ENCODE results near the gene C1QA. TPM values are rescaled to one million over a fixed set of nuclear protein-coding genes. Genes with fewer than 3 reads are reported as not detected.

Gene C1QA
- total and polyA plus RNA-seq, 7 donors = 15.8 to 36.8 (median 29.9) TPM

- Histone ChIP-seq H3K27me3 (ENCODE audit: insufficient read depth in 3 of 3, low read length in 2 of 3) (peaks cover 0 to 49% (median 7%) of the 10 kb centered on the region in 3 donors), H3K9me3 (no peaks in the 10 kb centered on the region), H3K36me3 (ENCODE audit: insufficient read depth in 1 of 2, low read depth in 1 of 2) (no peaks in the 10 kb centered on the region), H3K4me3 (no peak overlapping the region), H3K27ac (no peak overlapping the region), H3K4me1 (no peaks in the 10 kb centered on the region)
- 39 to 44% (median 41%) methylated on average over 12 of the region's 12 CpGs for WGBS, 3 donors
- peak in 1 of 2 donors; percentile 30 for DNase-seq
- intact Hi-C loops (cut with DNase I) = no loop called here
- TF ChIP-seq CTCF (IDR thresholded peaks at IDR 0.05) = no peak
- ATAC-seq = no peak
These were observed 23.5 kb upstream of the C1QA start for GRCh38 chr1:22612671-22613571.

- H3K27ac ChIP-seq = no peak overlapping the region
- no peaks in the 10 kb centered on the region for H3K9me3 ChIP-seq
- 59 to 60% (median 60%) methylated on average over 5 of the region's 5 CpGs for WGBS, 3 donors
- ATAC-seq (no peak), DNase-seq (no peak)
- H3K36me3 ChIP-seq (ENCODE audit: insufficient read depth in 1 of 2, low read depth in 1 of 2) = no peaks in the 10 kb centered on the region
- H3K4me1 ChIP-seq = no peaks in the 10 kb centered on the region
- no peak for TF ChIP-seq CTCF (IDR thresholded peaks at IDR 0.05)
- no peak overlapping the region for H3K4me3 ChIP-seq
- H3K27me3 ChIP-seq (ENCODE audit: insufficient read depth in 3 of 3, low read length in 2 of 3) = peaks cover 0 to 50% (median 12%) of the 10 kb centered on the region in 3 donors
- intact Hi-C loops (cut with DNase I) = no loop called here
These were observed 22.9 kb upstream of the C1QA start for GRCh38 chr1:22613572-22613918.

GRCh38 chr1:22613951-22614350 lies 22.5 kb upstream of the C1QA start:
- no peak overlapping the region for H3K4me3 ChIP-seq
- peaks cover 0 to 53% (median 12%) of the 10 kb centered on the region in 3 donors for H3K27me3 ChIP-seq (ENCODE audit: insufficient read depth in 3 of 3, low read length in 2 of 3)
- no peaks in the 10 kb centered on the region for H3K9me3 ChIP-seq
- intact Hi-C loops (cut with DNase I) = no loop called here
- WGBS, 3 donors = 27 to 42% (median 30%) methylated on average over 12 of the region's 12 CpGs
- H3K36me3 ChIP-seq (ENCODE audit: insufficient read depth in 1 of 2, low read depth in 1 of 2) = no peaks in the 10 kb centered on the region
- no peak for TF ChIP-seq CTCF (IDR thresholded peaks at IDR 0.05)
- no peaks in the 10 kb centered on the region for H3K4me1 ChIP-seq
- peak in 1 of 2 donors; percentile 32 for DNase-seq
- H3K27ac ChIP-seq = no peak overlapping the region
- no peak for ATAC-seq

- Histone ChIP-seq H3K4me1 (no peaks in the 10 kb centered on the region), H3K27me3 (ENCODE audit: insufficient read depth in 3 of 3, low read length in 2 of 3) (peaks cover 1 to 68% (median 14%) of the 10 kb centered on the region in 3 donors), H3K9me3 (no peaks in the 10 kb centered on the region), H3K36me3 (ENCODE audit: insufficient read depth in 1 of 2, low read depth in 1 of 2) (no peaks in the 10 kb centered on the region), H3K4me3 (no peak overlapping the region), H3K27ac (no peak overlapping the region)
- ATAC-seq = no peak
- 40 to 45% (median 41%) methylated on average over 2 of the region's 2 CpGs for WGBS, 3 donors
- peak in 1 of 2 donors; percentile 14 for DNase-seq
- intact Hi-C loops (cut with DNase I) = no loop called here
- no peak for TF ChIP-seq CTCF (IDR thresholded peaks at IDR 0.05)
These were observed 20.5 kb upstream of the C1QA start for GRCh38 chr1:22615886-22616285.

Measured in psoas muscle (tissue), 8 donors.